ENCODE measurements around the gene GUCY1A1.

The GUCY1A1 gene

DNA sequence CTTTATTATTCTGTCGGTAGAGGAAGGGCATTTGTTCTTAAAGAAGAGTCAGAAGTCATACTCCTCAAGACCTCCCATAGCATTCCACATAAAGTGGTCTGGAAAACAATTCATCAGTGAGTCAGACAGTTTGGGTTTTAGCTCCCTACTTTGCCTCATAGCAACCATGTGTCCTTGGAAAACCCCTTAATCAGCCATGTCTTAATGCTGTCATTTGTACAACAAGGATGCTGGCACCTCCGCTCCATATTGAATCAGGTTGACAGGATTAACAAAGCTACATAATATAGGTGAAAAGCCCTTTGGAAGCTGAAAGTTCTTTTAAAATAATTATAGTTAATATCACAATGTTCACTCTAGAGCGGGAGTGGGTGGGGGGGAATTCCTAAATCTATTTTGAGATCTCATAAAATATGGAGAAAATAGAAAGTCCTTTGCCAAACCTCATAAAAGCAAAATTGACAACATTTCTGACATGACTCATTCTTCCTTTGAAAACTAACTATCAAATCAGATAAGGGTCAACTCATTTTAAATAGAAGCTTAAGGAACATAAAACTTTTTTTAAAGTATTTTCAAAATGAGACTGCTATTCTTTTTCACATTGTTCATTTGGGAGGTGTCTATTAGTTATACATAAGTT is 37.3 kb upstream of the GUCY1A1 start:
- no peak for DNase-seq (ENCODE audit: low spot score)
- TF ChIP-seq, protein P1, sequence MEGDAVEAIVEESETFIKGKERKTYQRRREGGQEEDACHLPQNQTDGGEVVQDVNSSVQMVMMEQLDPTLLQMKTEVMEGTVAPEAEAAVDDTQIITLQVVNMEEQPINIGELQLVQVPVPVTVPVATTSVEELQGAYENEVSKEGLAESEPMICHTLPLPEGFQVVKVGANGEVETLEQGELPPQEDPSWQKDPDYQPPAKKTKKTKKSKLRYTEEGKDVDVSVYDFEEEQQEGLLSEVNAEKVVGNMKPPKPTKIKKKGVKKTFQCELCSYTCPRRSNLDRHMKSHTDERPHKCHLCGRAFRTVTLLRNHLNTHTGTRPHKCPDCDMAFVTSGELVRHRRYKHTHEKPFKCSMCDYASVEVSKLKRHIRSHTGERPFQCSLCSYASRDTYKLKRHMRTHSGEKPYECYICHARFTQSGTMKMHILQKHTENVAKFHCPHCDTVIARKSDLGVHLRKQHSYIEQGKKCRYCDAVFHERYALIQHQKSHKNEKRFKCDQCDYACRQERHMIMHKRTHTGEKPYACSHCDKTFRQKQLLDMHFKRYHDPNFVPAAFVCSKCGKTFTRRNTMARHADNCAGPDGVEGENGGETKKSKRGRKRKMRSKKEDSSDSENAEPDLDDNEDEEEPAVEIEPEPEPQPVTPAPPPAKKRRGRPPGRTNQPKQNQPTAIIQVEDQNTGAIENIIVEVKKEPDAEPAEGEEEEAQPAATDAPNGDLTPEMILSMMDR (IDR thresholded peaks at IDR 0.05; ENCODE audit: extremely low read depth, missing control alignments) = no peak

DNA sequence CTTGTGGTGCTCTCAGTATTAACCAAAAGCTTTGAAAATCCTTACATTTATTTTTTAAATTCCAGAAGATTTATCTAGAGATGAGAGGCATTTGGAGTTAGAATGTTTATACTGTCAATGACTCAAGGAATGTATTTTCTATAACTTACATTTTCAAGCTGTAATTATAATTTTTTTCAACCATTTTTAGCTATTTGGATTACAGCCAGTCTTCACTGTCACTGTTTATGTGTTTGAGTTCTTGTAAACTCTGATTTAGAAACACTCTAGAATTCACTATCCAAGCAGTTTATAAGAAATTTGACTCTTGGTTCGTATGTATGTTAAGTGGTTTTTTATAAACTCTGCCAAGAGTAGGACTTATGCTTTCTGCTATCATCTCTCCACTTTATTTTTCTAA is 36.7 kb upstream of the GUCY1A1 start:
- DNase-seq (ENCODE audit: low spot score) = no peak
- TF ChIP-seq, protein P1 (IDR thresholded peaks at IDR 0.05; ENCODE audit: extremely low read depth, missing control alignments) = no peak

GRCh38 chr4:155632310-155632840 is 34.3 kb upstream of the GUCY1A1 start:
- TF ChIP-seq, protein P1 (IDR thresholded peaks at IDR 0.05; ENCODE audit: extremely low read depth, missing control alignments) = no peak
- DNase-seq (ENCODE audit: low spot score) = no peak

DNA sequence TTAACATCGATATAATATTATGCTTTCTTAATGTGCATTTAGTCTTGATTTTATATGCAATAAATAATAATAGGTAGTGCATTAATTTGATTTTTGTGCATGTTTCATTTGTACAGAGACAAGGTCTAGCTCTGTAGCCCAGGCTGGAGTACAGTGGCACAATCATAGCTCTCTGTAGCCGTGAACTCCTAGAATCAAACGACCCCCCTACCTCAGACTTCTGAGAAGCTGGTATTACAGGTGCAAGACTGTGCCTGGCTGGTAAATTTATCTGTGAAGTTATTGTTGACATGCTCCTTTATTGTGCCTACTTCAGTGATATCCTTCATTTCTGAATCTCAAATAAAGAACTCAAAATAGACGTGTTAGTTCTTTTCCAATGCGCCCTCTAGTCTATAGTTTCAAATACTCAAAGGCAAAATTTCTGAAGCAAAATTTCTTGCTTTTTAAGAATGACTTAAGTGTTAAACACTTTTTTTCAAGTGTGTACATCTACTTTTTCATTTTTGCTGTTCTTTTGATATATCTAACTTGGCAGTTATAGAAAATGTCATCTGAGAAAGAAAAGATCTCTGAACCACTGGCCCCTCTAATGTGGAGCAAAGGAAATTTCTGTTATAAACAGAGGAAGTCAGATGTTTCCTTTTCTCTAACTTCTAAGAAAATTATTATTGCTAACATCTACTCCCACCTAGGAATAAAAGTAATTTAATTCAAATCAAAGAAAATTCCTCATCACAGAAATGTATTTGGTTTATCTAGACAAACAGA is 28.3 kb upstream of the GUCY1A1 start:
- TF ChIP-seq, protein P1 (IDR thresholded peaks at IDR 0.05; ENCODE audit: extremely low read depth, missing control alignments) = no peak
- DNase-seq (ENCODE audit: low spot score) = no peak

DNA sequence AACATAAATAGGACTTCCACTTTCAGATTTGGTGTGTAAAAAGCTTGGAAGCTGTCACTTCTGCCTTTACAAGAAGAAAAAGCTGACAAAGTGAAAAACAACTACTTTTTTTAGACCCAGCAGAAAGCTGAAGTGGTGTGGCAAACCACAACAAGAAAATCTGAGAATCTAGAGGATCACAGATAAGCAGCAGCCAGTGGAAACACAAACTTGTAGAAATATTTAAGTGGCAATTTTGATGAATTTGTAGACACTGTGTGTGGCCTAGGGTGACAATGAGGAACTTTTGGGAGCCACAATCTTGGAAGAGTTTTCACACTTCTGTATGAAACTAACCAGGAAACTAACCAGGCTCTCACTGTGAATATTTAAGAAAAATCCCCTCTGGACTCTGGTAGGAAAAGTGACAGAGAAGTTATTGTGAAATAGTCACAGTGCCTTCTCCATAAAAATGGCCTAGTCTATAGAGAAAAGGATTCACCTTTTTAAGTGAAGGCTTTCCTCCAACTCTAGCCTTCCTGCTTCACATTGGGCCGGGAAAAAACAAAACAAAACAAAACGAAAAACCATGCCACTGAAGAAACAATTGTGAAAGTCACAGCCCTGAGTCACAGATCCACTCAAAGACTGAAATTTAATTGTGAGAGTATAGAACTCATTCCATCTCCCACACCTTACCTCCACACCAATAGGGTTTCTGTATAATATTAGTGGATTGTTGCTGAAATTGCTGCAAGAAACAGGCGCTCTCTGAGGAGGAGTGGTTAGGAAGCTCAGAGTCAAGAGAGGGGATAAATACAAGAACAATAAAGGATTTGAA is 26.7 kb upstream of the GUCY1A1 start:
- DNase-seq (ENCODE audit: low spot score) = peak; percentile 45
- TF ChIP-seq, protein P1 (IDR thresholded peaks at IDR 0.05; ENCODE audit: extremely low read depth, missing control alignments) = no peak

DNA sequence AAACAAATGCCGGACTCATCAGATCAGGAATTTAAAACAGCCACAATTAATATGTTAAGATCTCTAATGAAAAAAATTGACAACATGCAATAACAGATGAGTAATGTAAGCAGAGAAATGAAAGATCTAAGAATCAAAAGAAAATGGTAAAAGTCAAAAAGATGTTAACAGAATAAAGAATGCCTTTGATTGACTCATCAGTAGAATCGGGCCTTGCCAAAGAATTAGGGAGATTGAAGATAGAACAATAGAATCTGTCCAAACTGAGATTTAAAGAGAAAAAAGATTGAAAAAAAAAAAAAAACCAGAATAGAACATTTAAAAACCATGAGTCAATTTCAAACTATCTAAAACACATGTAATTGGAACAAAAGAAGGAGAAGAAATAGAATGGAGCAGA is 25.9 kb upstream of the GUCY1A1 start:
- TF ChIP-seq, protein P1 (IDR thresholded peaks at IDR 0.05; ENCODE audit: extremely low read depth, missing control alignments) = no peak
- no peak for DNase-seq (ENCODE audit: low spot score)
